ENCODE measurements around the gene RGR.

DNA sequence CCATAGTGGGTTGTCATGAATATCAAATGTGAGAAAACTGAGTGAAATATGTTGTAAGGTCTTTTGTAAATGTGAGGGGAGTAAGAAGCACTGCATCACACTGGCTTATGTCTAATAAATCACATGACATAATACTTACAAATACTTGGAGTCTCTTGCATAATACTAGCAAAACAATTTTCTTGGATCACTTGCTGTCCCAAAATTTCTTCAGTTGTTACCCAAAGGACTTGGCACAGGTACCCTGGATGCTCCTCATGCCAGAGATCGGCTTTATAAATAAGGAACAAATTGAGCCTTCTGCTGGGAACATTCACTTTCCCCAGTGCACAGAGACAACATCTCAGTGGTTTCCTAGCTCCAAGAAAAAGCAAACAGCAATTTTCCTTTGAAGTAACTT is 14.5 kb upstream of the RGR start:
- TF ChIP-seq, protein P1, sequence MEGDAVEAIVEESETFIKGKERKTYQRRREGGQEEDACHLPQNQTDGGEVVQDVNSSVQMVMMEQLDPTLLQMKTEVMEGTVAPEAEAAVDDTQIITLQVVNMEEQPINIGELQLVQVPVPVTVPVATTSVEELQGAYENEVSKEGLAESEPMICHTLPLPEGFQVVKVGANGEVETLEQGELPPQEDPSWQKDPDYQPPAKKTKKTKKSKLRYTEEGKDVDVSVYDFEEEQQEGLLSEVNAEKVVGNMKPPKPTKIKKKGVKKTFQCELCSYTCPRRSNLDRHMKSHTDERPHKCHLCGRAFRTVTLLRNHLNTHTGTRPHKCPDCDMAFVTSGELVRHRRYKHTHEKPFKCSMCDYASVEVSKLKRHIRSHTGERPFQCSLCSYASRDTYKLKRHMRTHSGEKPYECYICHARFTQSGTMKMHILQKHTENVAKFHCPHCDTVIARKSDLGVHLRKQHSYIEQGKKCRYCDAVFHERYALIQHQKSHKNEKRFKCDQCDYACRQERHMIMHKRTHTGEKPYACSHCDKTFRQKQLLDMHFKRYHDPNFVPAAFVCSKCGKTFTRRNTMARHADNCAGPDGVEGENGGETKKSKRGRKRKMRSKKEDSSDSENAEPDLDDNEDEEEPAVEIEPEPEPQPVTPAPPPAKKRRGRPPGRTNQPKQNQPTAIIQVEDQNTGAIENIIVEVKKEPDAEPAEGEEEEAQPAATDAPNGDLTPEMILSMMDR (IDR thresholded peaks at IDR 0.05): no peak
- TF ChIP-seq EP300 (IDR thresholded peaks at IDR 0.05) (no peak), POLR2A (IDR thresholded peaks at IDR 0.05) (no peak)

All from gastroesophageal sphincter (tissue), 3 donors.